ENCODE data around the gene PPP2R5A.
A peak's percentile ranks its signal among the peaks of the same experiment; 100 is the strongest.

Gene PPP2R5A

DNA sequence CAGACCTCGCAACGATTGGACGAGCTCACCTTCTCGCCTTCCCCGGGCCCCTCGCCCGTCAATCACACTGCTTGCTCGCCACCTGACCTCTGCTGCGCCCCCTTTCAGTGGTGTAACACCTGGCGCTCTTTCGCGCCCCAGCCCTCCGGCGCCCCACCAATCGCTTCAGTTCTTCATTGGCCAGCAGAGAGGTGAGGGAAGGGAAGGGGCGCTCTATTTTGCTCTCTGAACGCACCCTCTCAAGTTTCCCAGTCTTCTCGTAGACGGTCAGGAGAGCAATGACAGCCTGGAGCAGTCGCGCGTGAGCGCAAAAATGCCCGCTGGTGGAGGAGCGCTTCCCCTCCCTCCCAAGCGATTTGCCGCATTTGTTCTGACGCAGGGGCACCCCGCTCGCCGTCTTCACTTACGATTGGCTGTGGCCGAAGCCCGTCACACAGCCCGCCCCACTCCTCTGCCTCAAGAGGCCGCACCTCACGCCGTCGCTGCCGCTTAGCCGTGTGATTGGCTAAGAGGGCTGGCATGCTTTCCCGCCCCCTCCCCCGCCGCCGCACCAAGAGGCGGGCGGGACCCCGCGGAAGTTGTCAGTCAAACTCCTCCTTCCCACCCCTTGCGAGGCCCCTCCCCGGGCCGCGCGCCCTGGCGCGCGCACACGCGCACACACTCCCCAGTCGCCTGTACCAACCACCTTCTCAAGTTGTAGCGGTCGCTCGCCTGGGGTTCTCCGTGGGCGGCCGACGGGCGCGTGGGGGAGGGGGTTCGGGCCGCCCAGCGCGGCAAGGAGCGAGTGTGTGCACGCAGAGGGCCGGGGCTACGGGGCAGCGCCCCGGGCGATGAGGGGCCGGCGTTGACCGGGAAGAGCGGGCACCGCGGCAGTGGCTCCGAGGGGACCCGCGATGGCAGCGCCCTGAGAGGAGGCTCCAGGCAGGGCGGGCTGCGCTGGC is at the start of gene PPP2R5A:
Gene PPP2R5A, plus strand, starts transcription at position 667 of the 941 bp plus-strand sequence. CDS start 701 bp downstream, outside the sequence.
- peak; percentile 94 to 98 (median 97) for DNase-seq (ENCODE audit: low read depth in 2 of 3, low spot score in 1 of 3)

DNA sequence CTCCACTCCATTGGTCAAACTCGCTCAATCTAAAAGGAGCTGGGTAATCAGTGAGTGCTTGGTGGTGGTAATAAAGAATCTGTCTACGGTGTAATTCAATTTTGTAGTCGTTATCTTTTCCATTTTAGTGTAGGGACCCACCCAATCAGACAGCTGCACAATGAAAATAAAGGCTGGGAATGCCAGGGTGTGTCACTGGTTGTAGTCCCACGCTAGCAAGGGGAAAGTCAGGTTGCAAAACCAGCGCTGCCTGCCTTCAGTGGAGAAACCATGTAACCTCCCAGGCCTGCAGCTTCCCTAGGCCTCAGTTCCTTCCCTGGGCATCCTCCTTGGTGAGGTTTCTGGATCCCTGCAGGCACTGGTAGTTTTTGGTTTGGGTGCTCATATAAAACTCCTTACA is 49.4 kb upstream of the PPP2R5A start:
- DNase-seq (ENCODE audit: low read depth in 2 of 3, low spot score in 1 of 3) = no peak

DNA sequence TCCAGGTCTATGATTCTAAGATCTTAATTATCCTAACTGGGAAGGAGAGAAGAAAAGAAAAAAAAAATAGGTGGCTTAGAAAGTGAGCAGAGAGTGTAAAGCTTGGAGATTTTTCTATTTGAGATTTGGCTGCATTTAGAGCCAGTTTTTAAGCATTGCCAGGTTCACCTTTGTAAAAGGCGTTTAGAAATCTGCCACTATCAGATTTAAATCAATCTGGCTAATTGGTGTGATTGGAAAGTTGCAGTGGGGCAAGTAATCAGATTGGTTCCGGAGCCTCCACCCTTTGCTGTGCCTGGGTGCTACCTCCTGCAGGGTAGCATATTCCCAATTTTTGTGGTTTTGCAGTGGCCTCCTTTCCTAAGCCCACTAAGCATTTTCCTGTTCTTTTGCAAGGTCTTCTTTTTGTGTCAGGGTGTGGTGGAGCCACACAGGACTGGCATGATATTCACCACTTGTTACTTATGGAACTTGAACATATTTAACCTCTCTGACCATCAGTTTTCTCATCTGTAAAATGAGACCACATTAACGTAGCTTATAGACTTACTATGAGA is 48.5 kb upstream of the PPP2R5A start:
- no peak for DNase-seq (ENCODE audit: low read depth in 2 of 3, low spot score in 1 of 3)

DNA sequence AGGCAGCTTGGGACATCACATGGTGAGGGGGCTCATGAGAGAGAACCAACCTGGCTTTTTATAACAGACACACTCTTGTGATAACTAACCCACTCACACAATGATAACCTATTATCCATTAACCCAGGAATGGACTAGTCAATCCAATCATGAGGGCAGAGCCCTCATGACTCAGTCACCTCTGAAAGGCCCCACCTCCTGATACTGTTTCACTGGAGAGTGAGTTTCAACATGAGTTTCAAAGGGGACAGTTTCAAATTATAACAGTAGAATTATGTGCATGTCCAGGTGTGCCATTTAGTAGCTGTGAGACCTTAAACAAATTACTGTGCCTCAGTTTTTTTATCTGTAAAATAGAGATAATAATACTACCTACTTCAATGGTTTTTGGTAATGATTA is 47.6 kb upstream of the PPP2R5A start:
- DNase-seq (ENCODE audit: low read depth in 2 of 3, low spot score in 1 of 3) = no peak

DNA sequence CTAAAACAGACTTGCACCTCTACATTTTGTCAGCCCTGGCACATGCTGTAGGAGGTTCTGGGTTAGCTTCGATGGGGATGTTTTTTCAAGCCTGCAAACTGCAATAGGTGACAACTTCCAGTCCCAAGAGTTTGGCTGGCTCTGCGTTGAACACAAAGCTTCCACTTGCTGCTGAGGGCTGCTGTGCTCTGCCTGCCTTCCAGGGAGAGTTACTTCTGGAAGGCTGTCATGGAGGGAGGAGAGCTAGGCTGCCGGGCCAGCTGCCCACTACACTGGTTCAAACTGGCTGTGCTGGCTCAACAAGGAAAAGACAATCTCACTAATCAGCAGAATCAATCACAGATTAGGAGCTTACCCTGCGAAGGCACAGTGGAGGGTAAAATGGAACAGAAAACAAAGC is 46.7 kb upstream of the PPP2R5A start:
- no peak for DNase-seq (ENCODE audit: low read depth in 2 of 3, low spot score in 1 of 3)

DNA sequence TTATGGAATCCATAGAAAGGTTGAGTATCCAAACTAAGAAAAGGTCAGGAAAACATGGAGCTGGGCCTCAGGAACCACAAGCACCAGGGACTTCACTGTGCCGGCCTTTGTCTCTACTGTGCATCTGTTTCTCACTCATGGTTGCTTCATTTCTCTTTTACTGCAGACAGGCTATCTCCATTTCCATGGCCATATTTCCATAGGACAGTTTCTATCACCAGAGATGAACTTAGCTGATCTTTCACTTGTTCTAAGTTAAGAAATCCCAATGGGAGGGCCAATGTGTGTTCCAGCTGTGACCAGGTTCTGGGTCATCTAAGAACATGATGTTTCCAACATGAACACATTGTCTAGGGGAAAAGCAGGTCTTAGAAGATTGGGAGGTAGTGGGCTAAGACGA is 43.7 kb upstream of the PPP2R5A start:
- DNase-seq (ENCODE audit: low read depth in 2 of 3, low spot score in 1 of 3) = no peak

DNA sequence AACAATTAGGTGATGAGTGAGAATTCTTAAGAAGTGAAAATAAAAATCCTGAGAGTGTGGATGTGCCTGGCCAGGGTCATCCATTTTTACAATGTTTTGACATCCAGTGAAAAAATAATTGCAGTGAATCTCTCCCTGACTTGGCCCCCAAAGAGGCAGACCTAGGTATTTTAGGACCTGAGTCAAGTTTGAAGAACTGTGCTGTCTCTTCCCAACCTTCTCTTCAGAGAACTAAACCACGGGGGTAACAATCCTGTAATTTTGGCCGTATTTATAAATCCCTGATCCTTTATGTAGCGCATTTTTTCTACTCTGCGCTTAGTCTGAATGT is 43.3 kb upstream of the PPP2R5A start:
- no peak for DNase-seq (ENCODE audit: low read depth in 2 of 3, low spot score in 1 of 3)

DNA sequence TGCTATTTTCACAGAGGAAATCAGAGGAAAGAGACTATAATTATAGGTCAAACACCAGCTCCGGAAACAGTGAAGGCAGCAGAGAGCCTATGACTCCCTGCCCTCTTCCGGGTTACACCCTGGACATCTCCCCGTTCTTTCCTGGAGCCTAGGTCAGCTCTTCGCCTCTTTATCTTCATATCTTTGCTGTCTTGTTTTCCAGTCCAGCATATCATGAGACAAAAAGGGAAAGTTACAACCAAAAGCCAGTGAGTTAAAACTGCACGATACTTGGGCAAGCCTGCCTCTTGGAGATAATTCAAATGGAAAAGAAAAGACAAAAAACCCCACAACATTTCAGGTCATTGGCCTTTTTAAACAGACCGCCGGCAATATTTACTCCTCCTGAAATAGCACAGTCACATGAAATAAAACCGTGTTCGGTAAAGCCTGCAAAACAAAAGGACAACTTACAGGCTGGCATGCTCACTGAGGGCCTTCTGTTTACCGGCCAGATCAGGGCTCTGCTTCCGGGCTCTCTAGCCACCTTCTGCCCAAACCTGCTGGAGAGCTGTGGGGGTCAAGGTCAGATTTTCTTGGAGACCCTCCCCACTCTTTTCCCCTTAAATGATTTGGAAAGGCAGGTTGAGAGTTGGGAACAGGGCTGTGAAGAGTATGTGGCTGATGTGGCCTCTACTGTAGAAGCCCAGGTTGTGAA is 42.8 kb upstream of the PPP2R5A start:
- no peak for DNase-seq (ENCODE audit: low read depth in 2 of 3, low spot score in 1 of 3)

DNA sequence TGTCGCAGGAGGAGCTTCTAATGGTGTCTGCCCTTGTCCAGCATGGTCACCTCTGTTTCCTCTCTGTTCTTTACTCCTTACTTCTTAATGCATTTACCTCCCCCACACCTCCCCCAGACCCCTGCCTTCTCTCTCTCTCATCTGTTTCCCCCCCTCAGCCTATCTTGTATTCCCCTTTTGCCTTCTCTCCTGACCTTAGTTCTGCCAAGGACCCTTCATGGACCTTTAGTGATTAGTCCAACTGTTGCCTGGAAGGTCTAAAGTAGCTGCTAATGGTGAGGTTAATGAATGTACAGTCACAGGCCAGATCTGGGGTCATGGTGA is 42.3 kb upstream of the PPP2R5A start:
- no peak for DNase-seq (ENCODE audit: low read depth in 2 of 3, low spot score in 1 of 3)

DNA sequence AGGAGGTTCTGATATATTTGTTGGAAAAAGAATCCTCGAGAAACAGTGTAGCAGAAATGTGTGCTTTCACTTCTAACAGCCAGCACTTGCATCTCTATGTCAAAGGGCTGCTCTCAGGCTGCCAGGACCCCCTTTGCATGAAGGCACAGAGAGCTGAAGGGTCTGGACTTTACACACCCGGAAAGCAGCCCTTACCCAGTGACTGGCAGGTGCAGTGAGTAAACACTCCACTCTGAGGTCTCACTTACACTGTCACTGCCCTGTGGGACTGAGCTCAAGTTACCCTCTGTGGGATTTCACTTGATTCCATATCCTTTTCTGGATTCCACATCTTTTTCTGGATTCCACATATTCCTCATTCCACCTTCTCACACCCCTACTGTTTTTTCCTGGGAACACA is 40.8 kb upstream of the PPP2R5A start:
- no peak for DNase-seq (ENCODE audit: low read depth in 2 of 3, low spot score in 1 of 3)

DNA sequence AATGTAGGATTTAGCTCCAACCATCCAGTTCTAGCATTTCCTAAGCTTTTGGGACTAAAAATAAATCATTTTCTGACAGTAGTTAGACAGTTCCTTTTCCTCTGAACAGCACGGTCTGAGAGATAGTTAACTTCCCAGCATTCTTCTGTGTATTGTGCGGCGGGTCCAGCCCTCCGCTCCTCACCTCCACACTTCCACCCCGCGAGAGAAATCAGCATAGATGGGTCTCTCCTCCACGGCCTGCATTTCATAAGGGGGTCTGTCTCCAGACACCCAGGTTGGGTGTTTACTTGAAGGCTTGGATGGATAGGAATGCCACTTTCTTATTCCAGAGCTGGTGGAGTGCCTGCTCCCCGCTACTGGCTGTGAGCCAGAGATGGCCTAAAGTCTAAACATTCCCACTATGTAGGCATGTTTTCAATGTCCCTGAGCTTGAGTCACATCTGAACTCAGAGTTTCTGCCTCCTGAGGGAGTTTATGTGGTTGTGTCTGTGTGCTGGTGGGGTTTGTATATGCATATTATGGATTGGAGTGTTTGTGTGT is 38.0 kb upstream of the PPP2R5A start:
- DNase-seq (ENCODE audit: low read depth in 2 of 3, low spot score in 1 of 3) = no peak

DNA sequence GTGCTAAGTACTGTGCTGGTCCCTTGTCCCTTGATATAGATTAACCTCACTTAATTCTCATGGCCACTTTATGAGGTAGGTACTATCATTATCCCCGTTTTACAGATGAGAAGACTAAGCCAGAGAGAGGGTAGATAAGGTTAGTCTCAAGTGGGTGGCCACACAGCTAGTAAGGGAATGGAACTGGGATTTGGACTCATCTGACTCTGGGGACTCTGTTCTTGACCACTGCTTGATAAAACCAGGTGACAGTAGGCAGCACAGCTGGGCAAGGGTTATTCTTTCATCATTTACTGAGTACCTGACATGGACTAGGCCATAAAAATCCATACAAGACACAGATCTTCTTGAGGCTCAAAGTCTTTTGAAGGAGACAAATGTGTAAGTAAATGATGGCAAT is 37.2 kb upstream of the PPP2R5A start:
- DNase-seq (ENCODE audit: low read depth in 2 of 3, low spot score in 1 of 3) = no peak

DNA sequence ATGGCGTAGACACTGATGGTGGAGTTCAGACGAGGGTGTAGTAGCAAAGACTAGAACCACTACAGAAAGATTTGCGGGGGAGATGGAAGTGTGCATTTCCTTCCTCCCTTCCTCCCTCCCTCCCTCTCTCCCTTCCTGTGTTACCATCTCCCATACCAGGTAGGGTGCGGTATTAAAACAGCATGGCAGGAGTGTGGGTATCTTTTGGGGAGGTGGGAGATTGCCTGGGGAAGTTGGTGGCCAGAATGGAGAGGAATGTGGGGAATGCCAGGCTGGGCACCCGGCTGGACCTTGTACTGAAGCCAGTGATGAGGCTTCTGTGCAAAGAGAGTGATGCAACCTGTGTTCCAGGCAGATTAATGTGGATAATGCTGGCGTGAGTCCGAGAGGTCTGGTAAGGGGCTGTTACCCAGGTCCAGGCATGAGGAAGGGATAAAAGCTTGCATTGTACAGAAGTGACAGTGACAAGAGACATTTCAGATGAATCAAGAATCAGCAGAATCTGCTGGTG is 30.3 kb upstream of the PPP2R5A start:
- DNase-seq (ENCODE audit: low read depth in 2 of 3, low spot score in 1 of 3) = no peak

DNA sequence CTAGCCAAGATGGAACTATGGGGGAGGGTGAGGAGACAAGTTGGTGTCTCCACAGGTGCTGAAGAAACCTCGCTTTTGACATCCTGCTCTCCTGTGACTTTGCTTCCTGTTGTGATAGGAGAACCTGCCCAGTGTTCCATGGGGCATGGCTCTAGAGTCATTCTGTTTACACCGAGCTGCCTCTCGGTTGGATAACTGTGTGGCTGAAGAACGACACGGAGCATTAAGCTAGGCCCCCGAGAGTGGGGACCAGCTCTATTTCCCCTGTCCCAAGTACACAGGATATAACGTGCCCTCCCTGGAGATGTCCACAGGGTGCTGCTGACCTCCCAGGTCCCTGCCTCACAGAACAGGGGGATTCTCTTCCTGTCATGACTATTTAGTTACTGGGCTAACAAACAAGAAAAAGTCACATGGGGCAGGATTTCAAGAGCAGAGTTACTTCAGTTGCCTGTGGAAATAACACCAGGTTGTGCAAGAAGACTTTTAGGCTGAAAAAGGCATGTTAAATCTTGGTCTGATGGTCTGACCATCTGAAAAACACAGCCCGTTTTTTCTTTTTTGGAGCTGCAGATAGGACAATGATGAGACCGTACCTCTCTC is 29.4 kb upstream of the PPP2R5A start:
- DNase-seq (ENCODE audit: low read depth in 2 of 3, low spot score in 1 of 3) = no peak

DNA sequence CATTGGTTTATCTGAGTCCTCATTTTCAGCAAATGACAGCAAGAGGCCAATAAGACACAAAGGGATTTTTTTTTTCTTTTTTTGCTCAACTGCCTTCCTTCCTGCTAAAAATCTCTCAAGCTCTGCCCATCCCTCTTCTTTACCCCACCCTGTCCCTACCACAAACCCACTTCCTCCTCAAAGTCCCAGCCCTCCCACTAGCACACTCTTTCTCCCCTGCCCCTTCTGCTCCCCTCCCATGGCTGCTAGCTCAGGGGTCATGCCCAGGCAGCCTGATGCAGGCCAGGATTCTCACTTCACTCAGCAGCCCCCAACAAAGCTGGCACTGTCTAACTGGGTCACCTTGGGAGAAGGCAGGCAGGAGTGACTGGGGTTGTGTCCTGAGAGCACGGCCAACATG is 28.8 kb upstream of the PPP2R5A start:
- DNase-seq (ENCODE audit: low read depth in 2 of 3, low spot score in 1 of 3) = no peak

DNA sequence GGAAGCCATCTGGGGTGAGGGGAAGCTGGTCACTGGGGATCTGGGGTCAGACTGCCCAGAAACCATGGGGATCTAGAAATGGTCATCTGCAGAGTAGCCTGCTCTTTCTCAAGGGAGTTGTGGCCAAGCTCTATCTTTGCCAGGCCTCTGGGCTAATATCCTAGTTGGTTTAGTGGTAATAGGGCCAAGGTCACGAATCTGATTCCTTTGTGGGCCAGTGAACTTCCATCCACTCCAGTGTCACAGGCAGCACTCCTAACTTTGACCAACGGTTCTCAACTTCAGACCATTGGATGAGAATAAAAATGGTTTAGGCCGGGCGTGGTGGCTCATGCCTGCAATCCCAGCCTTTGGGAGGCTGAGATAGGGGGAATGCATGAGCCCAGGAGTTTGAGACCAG is 28.1 kb upstream of the PPP2R5A start:
- no peak for DNase-seq (ENCODE audit: low read depth in 2 of 3, low spot score in 1 of 3)

DNA sequence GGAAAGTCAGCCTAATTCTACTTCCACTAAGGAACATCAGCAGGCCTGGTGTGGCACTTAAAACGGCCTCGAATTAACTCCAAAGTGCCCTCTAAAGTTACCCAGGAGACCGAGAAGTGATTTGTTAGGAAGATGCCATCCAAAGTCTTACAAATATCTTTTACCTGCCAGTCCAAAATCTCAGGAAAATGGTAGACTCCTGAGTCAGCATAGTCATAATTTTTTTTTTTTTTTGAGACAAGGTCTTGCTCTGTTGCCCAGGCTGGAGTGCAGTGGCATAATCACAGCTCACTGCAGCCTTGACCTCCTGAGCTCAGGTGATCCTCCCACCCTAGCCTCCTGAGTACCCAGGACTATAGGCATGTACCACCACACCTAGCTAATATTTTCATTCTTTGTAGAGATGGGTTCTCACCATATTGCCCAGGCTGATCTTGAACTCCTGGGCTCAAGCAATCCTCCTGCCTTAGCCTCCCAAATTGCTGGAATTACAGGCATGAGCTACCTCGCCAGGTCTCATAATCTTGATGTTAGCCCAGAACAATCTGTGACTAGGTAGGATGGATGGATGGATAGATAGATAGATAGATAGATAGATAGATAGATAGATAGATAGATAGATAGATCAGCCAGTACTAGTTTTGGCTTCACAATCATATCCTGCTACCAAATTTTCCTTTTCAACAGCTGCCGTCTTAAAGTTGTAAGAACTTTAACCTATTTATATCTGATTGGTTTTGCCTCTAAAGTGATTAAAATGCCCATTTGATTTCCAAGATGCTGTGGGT is 25.3 kb upstream of the PPP2R5A start:
- DNase-seq (ENCODE audit: low read depth in 2 of 3, low spot score in 1 of 3) = no peak

DNA sequence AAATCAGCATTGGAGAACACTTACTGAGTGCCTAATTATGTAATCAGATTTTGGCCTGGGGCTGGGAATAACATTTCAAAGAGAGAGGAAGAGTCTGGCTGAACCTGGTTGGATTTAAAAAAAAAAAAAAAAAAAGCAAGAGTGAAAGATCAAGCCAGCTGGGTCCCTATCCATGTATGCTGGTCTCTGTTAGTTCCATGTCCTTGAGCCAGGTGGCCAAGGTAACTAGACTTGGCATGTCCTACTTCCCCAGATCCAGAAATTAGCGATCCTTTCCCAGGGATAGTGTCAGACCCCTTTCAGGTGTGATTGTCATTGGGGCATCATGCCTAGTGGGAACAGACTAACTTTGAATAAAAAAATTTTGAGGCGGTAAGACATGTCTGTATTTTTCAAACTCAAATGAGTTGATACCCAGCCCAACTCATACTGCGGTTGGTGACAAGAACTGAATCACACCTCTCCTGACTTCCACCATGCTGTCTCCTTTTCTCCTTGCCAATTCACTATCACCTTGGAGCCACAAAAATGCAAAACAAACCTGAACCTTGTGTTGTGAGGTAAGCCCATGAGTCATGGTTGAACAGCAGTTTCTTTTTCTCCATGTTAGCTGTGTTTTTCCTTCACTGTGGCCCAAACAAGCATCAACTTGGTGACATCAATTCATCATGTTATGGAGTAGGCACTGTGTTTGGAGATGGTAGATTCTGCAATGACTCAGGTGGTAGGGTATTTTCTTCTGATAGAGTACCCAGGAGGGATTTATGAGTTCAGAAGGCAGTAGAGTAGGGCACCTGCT is 24.5 kb upstream of the PPP2R5A start:
- DNase-seq (ENCODE audit: low read depth in 2 of 3, low spot score in 1 of 3) = no peak

DNA sequence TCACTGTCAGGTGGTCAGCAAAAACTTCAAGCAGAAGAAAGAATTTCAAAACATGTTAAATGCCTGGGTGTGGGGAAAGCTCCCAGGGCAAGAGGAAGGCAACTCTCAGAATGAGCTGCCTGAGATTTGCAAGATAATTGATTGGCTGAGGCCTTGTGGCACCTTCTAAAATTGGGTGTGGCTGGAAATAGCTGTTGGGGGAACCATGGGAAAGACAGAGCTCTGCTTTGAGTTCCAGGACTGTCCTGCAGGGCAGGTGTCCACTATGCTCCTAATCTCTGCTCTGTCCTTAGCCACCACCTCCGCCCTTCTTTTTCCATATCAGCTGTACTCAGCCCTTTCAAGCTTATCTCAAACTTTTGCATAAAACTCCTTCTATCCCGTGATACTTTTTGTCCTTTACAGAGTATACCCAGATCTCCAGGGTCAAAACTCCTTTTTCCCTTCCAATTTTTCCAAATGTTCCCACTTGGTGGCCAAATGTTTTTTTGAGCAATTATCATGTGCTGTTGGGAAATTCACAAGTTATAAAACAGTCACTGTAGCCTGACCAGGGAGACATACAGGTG is 23.8 kb upstream of the PPP2R5A start:
- DNase-seq (ENCODE audit: low read depth in 2 of 3, low spot score in 1 of 3) = no peak

DNA sequence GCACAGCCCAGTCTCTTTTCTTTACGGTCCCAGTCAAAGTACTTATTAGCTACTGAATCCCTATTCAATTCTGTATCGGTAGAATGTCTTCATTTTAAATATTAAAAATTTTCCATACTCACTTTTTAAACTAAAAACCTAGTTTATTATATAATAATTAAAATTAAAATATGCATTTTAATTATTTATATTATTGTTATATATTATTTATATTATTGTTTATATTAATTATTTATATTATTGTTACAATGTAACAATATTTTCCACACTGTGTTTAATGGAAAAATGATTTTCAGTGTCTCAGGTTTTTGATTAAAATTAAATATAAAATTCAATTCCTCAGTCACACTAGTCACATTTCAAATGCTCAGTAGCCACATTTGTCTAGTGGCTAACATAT is 18.2 kb upstream of the PPP2R5A start:
- no peak for DNase-seq (ENCODE audit: low read depth in 2 of 3, low spot score in 1 of 3)

All from stimulated activated CD4-positive, alpha-beta T cell treated with anti-CD3 and anti-CD28 coated beads, Interleukin-12 subunit alpha, Interleukin-12 subunit beta, amount 100 ng/mL, for 48 hours (primary cell).